Midbrain (tissue), 1 donor: ENCODE measurements around the gene AMMECR1L.
"Not testable (repeated sequence)": the region's sequence is repeated elsewhere in the genome, so short reads cannot be mapped to it uniquely, and the experiment has no call there.

Experiments
- DNase-seq: peaks from one replicate; lab custom pipeline; 2025; lab: John Stamatoyannopoulos, UW

The AMMECR1L gene

GRCh38 chr2:127841466-127842178 is 44.1 kb downstream of the AMMECR1L start:
- DNase-seq: no peak

- no peak for DNase-seq
Measured at GRCh38 chr2:127840893-127841292, 44.9 kb downstream of the AMMECR1L start.

- DNase-seq: no peak
Measured at GRCh38 chr2:127834951-127835350, 50.8 kb downstream of the AMMECR1L start.

- no peak for DNase-seq
Measured at GRCh38 chr2:127829845-127830246, 55.9 kb downstream of the AMMECR1L start.

GRCh38 chr2:127826708-127827107 is 59.0 kb downstream of the AMMECR1L start:
- DNase-seq: not testable (repeated sequence)

- DNase-seq: no peak
Measured at GRCh38 chr2:127826047-127826446, 59.7 kb downstream of the AMMECR1L start.

GRCh38 chr2:127820080-127820668 is 65.6 kb downstream of the AMMECR1L start:
- DNase-seq: no peak

- no peak for DNase-seq
Measured at GRCh38 chr2:127818794-127819425, 66.8 kb downstream of the AMMECR1L start.

GRCh38 chr2:127818241-127818640 is 67.5 kb downstream of the AMMECR1L start:
- DNase-seq: no peak

GRCh38 chr2:127814677-127815076 is 71.1 kb downstream of the AMMECR1L start:
- DNase-seq: no peak

GRCh38 chr2:127812441-127812840 is 73.3 kb downstream of the AMMECR1L start:
- not testable (repeated sequence) for DNase-seq
